GM13976 (cell line): ENCODE results near the gene CCR3.
A peak's percentile ranks its signal among the peaks of the same experiment; 100 is the strongest.

ENCODE experiments used
- DNase-seq: peaks from one replicate; pipeline ENCODE4 v3.0.0; 2012; ENCODE audit warnings: low spot score
- in situ Hi-C: fragments of 300-500 bp; cut with MboI; formaldehyde crosslinking; loops from one replicate; pipeline ENCODE4 v1.12.0; 2022; ENCODE audit warnings: low sequenced_read_pairs, mixed read lengths, inconsistent platforms; ENCODE audit not compliant: unreplicated experiment
- TF ChIP-seq, protein P1 (sequence below): IDR thresholded peaks from 2 replicates; pipeline ENCODE4 v1.5.1; 2012; ENCODE audit warnings: borderline replicate concordance, mild to moderate bottlenecking; ENCODE audit not compliant: insufficient read depth; ENCODE audit errors: extremely low read depth, missing control alignments, control extremely low read depth

CCR3 gene

DNA sequence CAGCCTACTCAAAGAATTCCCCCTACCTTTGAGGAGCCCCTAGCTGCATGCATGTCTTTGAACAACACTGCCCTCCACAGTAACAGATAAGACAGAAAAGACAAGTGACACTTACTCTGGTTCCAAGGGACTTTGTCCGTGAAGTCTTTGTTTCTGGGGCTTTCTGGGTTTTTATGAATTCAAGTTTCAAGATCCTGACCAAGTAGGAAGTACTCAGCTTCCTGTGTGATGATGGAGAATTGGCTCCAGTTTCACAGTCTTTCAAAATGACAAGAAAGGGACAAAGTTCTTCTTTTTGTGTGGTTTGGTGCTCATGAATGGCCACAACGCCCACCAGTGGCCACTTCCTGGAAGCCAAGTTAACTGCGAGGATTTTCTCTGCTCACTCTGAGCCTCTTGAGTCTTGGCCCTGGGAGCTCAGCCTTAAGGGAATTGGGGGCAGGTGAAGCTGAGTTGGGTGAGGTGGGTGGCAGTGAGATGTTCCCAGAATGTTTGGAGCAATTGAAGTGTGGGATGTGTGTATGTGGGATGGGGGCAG is 34.0 kb upstream of the CCR3 start, which contains the start of gene CCR1:
CCR1 (minus strand) TSS at position 147 of the 538 bp plus-strand sequence. CDS start 4,000 bp downstream, outside the sequence.
- in situ Hi-C loops = loop anchor here (10.0 kb wide), 2 partner anchors 123 to 263 kb away; partner anchors contain the start of gene CXCR6
- TF ChIP-seq, protein P1, sequence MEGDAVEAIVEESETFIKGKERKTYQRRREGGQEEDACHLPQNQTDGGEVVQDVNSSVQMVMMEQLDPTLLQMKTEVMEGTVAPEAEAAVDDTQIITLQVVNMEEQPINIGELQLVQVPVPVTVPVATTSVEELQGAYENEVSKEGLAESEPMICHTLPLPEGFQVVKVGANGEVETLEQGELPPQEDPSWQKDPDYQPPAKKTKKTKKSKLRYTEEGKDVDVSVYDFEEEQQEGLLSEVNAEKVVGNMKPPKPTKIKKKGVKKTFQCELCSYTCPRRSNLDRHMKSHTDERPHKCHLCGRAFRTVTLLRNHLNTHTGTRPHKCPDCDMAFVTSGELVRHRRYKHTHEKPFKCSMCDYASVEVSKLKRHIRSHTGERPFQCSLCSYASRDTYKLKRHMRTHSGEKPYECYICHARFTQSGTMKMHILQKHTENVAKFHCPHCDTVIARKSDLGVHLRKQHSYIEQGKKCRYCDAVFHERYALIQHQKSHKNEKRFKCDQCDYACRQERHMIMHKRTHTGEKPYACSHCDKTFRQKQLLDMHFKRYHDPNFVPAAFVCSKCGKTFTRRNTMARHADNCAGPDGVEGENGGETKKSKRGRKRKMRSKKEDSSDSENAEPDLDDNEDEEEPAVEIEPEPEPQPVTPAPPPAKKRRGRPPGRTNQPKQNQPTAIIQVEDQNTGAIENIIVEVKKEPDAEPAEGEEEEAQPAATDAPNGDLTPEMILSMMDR = peak; percentile 57
- peak; percentile 55 for DNase-seq

DNA sequence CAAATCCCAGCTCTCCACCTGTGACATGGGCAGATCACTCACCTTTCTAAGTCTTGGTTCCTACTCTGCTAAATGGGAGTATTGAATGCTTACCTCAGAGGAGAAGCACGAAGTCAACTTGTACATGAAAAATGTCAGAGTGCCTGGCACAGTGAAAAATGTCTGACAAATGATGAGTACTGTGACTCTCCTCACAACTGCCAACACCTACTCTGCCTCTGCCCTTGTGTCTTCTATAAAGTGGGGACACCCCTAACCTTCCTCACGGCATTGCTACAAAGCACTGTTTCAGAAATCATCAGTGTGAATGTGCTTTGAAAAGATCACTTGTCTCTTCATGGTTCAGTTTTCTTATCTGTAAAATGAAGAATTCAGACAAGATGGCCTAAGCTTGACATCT is 33.2 kb upstream of the CCR3 start:
- no peak for DNase-seq
- in situ Hi-C loops = loop anchor here (10.0 kb wide), 2 partner anchors 124 to 264 kb away; partner anchors contain the start of gene CXCR6
- TF ChIP-seq, protein P1 = no peak

DNA sequence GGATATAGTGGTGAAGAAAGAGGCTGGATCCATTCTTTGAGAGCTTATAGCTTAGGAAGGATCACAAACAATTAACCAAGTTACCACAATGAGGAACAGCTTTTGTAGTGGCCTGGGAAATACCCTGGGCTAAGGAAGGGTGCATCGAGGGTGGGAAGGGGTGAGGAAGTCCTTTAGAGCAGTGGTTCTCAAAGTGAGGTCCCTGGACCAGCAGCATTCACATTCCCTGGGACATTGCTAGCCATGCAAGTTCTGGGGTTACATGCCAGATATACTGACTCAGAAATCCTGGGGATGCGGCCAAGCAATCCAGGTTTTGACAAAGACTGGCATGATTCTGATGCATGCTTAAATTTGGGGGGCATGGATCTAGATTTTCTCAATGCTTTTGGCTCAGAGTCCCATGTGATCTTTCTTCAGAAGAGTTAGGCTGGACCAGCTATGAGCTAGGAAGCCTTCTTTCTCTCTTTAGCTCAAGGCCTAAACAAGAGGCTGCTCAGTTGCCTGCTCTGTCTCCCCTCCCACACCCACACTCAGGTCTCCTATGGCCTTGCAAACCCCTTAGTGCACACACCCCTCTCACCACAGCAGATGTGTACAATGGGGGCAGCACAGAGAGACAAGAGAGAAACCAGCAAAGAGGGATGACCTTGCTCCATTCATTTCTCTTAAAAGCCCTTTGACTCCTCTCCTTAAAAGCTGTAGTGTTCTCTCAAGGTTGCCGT is 32.4 kb upstream of the CCR3 start:
- no peak for DNase-seq
- TF ChIP-seq, protein P1 = no peak
- in situ Hi-C loops = loop anchor here (10.0 kb wide), 2 partner anchors 125 to 265 kb away; partner anchors contain the start of gene CXCR6

DNA sequence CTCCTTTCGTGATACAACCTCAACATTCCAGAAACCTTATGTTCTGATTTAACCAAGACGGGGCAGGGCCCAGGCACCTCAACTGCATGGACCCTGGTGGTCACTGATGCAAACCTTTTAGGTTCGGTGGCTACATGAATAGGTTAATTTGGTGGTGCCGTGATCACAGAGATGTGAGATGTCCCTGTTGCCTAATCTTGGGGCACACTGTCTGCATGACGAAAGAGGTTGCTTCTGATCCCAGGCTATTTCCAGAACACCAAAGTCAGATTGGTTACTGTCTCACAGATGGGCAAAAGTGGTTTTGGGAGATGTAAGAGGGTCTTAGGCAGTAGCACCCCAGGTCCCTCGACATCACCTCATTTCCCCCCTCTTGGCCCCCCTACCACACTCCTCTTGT is 30.2 kb upstream of the CCR3 start:
- TF ChIP-seq, protein P1 = no peak
- no peak for DNase-seq
- in situ Hi-C loops = no loop called here

DNA sequence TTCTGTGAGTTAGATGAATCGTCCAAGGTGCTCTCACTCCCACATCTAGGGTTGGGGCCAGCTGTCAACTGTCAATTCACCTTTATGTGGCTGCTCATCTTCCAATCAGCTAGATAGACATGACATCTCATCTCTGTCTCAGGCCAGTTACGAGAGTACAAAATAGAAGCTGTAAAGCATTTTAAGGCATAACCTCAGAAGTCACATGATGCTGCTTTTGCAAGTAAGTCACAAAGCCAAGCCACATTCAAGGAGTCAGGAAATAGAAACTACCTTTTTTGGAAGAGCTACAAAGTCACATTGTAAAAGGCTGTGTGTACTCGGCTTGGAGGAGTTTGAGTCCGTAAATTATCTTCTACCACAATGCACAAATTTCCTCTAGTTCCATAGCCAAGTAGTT is 29.1 kb upstream of the CCR3 start:
- no peak for DNase-seq
- in situ Hi-C loops = no loop called here
- TF ChIP-seq, protein P1 = no peak

DNA sequence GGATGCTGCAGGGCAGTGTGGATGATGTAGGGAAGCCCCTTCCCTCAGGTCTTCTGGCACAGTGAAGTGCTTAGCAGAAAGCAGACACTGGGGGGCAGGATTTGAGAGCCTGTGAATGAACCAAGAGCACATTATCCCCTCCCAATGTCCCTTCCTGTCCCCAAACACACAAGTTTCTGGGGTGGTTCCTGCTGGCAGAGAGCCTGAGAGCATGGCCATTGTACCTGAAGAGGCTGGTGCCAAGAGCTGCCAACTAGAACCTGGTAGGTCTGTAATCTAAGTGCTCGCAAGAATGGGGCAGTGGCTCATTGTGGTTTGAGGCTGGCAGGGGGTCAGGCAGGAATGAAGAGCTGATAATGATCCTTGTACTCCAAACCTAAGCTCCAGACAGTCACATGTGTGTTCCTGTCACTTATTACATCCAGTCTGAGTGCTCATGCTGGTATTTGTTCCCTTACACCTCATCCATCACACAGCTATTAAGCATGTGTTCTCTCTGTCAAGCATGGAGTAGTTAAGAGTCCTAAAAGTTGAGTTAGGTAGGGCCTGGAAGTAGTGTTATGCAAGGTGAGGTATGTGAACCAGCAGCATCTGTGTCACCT is 27.4 kb upstream of the CCR3 start:
- TF ChIP-seq, protein P1 = peak; percentile 36
- no peak for DNase-seq
- in situ Hi-C loops = loop anchor here (5.0 kb wide), 1 partner anchor 157 kb away; the partner anchor contains the start of gene CCR5
